GM19043 (cell line): ENCODE data around the gene SLC7A8.
"Not testable (repeated sequence)": the region's sequence is repeated elsewhere in the genome, so short reads cannot be mapped to it uniquely, and the experiment has no call there.

Source experiments
- ATAC-seq: cut with Tn5 transposase; IDR thresholded peaks from one replicate; pipeline ENCODE4 v1.9.1; 2021; ENCODE audit warnings: low read depth; ENCODE audit not compliant: unreplicated experiment

Gene SLC7A8

DNA sequence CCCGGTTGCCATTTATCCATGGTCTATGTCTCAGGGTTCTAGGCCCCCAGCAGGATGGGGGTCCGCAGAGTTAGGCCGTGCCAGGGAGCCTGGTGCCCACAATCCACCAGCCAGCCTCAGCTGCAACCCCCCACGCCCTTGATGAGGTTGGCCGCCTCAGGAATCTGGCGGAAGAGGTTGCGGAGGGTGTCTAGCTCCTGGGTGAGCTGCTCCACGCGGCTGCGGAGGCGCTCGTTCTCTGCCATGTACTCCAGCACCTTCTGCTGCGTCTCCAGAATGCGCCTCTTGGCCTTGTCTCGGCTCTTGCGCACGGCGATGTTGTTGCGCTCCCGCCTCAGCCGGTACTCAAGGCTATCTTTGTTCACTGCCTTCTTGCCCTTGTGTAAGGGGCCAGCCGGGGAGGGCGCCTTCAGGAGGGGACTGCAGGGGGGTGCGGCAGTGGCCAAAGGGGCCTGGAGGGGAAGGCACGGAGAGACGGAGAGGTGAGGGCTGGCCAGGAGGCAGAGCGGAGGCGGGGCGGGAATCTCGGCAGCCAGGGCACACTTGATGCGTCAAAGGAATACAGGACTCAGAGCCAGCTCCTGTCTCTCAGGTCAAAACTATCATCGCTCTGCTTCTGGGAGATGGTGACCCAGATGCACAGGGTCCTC, 66.0 kb downstream of the SLC7A8 start:
- ATAC-seq = no peak

DNA sequence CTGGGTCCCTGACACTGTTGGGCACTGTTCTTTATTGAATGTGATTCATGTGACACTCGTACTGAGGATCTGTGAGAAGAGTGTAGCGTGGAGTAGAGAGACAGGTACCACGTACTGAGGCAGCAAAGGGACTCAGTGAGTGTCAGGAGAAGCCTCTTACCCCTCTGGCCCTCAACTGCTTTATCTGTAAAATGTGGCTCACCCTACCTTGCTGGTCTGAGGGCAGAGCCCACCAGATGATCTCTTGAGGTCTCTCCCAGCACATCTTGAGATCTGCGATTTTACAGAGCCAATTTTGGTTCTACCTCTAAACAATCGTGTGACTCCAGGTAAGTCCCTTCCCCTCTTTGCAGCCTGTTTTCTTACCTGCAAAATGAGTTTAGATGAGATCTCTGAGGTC, 67.5 kb downstream of the SLC7A8 start:
- no peak for ATAC-seq

DNA sequence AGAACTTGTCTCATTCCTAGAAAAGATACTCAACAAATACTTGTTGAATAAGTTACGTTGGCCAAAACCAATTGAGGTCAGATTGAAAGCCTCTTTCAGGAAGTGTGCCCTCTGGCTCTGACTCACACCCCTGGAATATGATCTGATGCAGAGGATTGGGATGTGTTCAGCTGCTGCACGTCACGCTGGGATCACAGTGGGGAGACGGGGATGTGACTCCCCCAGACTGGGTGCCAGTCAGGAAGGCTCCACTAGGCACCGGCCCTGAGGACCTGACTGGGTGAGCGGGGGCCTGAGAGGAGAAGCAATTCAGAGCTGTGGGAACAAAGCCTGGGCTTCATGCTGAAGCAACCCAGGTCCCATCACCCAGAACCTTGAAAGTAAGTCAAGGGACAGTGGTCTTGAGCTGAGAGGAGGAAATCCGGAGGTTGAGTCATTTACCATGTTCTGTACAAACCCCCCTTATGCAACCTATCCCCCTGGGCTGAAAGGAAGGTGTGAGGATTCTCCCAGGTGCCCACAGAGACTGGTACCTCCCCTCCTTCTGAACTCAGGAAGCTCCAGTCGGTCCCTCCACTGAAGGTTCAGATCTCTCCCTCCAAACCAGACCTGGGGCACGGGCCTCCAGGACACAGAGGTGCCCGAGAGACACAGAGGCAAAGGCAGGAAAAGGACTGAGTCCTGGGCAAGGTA, 68.3 kb downstream of the SLC7A8 start:
- ATAC-seq = no peak

DNA sequence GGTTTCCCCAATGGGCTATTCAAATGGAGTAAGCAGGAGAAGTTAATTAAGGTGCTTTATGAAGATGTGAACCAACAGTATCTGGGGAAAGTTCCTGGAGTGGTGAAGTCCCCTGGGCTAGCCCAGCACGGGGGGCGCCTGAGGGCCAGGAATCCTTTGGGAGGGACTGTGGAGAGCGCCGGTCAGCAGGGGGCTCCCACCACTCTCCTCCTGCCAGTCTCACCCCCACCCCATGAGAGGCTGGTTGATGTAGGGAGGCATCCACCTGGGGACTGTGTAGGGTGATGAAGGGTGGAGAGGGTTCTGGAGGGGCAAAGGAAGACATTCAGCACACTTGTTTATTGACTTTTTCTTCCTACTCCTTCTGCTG, 68.8 kb downstream of the SLC7A8 start:
- no peak for ATAC-seq

DNA sequence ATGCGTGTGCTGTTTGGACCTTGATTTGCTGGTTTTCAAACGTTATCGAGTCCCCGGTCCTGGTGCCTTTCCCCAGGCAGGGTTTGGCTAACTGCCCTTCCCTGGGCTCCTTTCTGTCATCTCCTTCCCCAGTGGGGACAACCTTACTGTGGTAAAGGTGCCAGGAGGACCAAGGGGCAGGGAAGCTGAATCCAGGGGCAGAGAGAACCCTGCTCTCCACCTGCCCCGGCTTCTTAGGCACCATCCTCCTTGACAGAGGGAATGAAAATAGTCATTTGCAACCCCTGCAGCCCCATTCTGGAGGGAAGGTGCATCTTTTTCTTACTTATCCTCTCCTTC, 69.4 kb downstream of the SLC7A8 start:
- ATAC-seq = no peak

DNA sequence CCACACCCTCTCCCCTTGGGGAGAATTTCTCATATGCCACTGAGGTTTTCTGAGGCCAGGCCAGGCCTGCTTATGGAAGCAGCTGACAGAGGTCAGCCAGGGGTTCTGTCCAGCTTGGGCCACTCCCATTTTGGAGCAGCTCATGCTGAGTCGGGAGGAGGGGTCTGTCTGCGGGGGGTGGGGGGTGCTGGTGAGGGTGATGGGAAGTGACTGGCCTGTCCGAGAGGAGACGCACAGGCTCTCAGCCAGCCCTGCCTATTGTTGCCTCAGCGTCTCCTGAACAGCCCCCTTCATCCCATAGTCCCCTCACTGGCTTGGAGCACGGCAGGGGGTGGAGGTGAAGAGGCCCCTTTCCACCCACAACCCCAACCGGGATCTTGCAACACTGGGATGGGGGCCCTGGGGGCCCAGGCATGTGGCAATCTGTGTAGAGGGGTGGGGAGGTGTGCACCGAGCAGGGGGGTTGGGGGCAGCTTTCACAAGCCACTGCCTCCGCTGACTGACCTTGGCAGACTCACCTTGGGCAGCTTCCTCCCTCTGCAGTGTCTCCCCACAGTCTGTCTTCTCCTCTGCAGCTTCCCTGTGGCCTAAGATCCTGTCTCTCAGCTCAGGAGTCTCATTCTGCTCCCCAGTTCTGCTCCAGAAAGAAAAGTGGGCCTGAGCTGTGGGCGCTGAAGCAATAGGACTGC, 69.9 kb downstream of the SLC7A8 start:
- ATAC-seq = no peak

DNA sequence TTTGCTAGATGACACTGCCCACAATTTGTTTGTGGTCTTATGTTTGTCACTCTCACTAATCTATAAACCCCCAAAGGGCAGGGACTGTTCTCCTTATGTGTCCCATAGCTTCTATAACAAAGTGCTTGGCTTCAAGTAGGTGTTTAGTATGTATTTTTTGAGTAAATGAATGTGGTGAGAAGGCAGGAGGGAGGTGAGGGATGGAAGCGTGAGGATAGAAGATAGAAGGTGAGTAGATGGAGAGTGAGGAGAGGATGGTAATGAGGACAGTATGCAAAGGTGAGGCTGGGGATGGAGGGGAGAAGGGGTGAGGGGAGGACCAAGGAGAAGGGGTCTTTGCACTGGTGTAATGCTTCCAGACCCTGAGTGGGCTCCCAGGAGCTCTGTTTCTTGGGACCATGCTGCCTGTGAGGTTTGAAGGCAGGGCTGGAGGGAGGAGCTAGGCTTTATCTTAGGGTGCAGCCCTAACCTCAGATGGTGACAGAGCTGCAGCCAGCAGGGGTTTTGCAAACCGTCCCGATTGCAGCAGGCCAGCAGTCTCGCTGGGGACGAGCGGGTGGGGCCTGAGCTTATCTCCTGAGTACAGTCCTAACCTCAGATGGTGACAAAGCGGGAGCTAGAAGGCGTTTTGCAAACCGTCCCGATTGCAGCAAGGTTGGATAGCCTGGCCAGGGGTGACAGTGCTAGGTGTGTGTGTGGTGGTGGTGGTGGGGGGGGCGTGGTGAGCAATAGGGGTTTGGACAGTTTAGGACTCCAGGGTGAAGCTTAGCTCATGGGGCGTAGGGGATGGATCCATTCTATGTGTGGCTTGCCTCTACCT, 70.9 kb downstream of the SLC7A8 start:
- no peak for ATAC-seq

DNA sequence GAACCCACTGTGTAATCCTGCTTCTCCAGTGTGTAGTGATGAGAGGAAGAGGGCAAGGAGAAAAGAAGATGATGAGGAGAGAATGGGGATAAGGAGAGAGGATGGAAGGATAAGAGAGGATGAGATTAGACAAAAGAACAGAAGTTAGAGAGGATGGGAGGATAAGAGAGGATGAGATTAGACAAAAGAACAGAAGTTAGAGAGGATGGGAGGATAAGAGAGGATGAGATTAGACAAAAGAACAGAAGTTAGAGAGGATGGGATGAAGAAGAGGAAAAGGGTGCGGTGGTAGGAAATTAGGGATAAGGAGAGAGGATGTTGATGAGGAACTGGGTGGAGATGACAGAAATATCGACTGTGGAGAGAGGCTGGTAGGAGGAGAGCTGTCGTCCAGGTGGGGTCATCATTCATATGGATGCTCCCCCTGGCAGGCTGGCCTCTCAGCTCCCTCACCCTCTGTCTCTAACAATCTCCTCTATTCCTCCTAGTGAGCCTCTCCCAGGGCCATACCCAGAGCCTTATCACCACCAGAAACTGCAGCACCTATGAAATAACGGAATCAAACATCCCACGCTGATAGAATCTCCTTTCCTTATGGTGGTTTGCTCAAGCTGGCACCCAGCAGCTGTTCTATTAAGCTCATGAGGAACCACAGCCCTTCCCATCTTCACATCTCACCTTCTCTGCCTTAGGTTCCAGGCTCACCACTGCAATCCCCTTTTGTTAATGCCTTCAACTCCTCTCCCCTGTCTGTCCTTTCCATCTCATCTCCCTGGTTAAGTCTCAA, 72.7 kb downstream of the SLC7A8 start:
- no peak for ATAC-seq

DNA sequence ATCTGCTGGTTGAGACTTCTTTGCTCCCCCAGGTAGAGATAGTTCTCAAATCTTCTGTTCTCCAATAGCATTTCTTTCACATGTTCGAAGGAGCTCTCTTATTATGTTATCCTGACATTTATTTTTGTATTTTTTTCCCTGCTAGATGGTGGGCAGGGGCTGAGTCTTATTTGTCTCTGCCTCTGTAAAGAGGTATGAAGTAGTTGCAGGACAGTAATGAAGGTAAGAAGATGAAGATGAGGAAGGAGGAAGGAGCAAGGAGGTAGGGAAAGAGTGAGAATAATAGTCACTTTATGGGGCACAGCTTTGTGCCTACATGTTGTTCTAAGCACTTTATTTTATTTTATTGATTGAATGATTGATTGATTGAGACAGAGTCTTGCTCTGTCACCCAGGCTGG, 73.7 kb downstream of the SLC7A8 start:
- no peak for ATAC-seq

DNA sequence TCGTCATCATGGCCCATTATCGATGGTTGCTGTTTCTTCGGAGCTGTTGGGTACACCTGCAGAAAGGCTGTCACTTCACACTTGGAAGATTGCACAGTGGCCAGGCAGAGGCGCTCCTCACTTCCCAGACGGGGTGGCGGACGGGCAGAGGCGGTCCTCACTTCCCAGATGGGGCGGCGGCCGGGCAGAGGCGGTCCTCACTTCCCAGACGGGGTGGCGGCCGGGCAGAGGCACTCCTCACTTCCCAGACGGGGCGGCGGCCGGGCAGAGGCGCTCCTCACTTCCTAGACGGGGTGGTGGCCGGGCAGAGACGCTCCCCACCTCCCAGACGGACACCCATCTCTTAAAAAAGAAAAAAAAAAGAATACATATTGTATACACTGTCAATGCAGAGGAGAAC, 75.3 kb downstream of the SLC7A8 start:
- not testable (repeated sequence) for ATAC-seq

DNA sequence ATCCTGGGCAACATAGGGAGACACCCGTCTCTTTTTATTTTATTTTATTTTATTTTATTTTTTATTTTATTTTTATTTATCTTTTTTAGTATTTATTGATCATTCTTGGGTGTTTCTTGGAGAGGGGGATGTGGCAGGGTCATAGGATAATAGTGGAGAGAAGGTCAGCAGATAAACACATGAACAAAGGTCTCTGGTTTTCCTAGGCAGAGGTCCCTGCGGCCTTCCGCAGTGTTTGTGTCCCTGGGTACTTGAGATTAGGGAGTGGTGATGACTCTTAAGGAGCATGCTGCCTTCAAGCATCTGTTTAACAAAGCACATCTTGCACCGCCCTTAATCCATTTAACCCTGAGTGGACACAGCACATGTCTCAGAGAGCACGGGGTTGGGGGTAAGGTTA, 75.8 kb downstream of the SLC7A8 start:
- ATAC-seq = not testable (repeated sequence)

DNA sequence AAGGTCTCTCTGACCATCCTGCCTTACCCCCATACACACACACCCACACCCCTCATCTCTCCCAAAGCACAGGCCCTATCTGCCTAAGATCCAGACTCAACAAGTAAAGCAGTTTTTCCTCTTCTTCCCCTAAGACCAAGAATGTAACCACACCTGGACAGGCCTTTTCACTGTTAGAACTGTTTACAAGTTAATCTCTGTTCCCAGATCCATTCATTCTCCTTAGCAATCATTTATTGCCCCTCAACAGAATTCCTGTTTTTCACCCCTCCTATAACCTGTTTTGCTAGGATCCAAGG, 76.8 kb downstream of the SLC7A8 start:
- no peak for ATAC-seq

DNA sequence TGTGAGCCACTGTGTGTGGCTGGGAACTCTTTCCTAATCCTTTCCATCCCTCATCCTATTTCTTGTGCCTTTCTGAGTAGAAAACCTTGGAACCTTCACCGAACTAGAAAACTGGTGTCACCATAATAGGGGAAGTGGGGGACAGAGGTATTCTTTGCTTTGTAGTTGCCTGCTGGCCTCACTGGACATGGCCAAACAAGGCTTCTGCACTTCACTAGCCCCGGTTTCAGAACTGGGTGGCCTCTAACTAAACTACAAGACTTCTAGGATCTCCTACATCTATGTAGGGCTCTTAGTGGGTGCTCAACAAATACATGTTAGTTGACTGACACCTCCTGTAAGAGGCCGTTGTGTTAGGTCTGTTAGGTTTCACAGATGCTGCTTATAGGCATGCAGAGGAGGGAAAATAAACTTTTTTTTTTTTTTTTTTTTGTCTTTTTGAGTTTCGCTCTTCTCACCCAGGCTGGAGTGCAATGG, 78.1 kb downstream of the SLC7A8 start:
- no peak for ATAC-seq

DNA sequence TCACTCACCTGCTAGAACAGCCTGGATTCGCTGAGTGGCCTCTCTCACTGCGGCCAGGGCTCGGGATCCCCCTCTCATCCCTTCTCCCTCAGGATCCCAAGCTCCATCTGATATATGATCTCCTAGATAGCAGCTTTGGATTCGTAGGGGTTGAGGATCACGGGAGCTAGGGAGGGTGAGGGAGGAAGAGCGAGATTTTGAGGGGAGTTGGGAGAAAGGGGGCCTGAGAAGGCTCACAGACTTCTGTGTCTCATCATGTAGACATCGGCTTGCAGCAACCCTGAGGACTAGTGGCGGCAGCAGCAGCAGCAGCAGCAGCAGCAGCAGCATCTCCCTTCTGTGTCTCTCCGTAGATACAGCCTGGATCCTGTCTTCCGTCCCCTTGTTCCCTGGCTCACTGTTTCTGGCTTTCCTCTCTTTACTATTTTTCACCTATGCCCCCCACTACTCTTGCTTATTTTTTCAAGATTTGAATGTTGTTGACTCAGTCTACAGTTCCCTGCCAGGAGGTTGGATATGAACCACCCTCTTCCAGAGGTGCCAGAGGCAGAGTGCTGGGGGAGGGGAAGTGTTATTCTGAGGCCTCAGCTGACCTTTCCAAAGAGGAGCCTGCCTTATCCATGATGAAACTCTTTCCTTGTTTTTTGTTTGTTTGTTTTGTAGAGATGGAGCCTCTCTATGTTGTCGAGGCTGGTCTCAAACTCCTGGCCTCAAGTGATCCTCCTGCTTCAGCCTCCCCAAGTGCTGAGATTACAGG, 78.7 kb downstream of the SLC7A8 start, which contains the start of gene CIROP:
Gene CIROP, minus strand, starts transcription at position 399 of the 757 bp plus-strand sequence. Its CDS starts 69 bp downstream, at position 330.
- ATAC-seq = no peak

DNA sequence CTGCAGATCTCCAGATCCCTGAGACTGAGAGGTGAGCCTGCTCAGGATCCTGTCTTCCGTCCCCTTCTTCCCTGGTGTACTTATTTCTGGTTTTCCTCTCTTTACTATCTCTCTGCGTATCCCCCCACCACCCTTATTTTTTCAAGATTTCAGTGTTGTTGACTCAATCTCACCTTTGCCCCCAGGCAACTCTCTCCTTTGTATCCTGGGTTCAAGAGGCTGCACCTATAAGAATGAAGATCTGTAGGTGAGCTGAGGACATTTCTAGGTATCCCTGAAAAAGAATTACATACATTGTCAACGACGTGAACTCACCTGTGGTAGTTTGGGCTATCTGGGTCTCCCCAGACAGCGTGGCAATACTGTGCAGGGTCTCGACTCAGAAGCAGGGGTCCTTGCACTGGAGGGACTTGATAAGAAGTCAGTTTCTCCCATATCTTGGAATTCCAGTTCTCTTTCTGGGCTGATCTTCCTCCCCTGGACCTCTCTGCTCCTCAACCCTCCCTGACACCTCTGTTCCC, 79.3 kb downstream of the SLC7A8 start:
- no peak for ATAC-seq

DNA sequence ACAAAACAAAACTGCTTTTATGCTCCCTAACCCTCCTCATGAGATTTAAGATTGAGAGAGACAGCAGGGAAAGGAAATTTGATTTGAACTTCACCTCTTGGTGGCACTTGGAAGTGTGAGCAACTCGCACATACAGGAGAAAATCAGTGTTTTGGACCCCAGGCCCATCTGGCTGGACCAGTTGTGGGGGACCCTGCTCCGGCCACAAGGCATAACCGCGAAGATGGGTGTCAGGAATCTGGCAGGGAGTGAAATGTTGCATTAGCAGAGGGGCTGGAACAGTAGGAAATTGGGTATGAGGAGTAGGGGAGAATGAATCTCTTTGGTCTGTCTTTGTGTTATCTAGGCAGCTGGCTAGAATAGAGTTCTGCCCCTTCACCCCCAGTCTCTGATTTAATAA, 79.9 kb downstream of the SLC7A8 start:
- ATAC-seq = no peak

DNA sequence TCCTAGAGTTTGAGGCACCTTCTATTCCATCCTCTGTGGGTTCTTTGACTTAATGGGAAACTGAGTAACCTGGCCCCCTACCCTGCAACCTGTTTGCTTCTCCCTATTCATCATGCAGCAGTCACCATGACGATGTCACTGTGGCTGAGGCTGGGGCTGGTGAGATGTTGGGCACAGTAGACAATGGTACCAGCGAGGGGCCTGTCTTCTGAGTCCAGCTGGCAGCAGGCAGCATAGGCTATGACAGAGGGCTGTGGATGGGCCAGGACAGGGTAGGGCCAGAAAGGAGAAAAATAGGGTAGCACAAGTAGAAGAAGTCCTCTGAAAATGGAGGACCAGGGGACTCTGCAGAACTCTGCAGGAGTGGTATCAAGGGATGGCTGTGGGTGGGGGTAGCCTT, 80.7 kb downstream of the SLC7A8 start:
- no peak for ATAC-seq

DNA sequence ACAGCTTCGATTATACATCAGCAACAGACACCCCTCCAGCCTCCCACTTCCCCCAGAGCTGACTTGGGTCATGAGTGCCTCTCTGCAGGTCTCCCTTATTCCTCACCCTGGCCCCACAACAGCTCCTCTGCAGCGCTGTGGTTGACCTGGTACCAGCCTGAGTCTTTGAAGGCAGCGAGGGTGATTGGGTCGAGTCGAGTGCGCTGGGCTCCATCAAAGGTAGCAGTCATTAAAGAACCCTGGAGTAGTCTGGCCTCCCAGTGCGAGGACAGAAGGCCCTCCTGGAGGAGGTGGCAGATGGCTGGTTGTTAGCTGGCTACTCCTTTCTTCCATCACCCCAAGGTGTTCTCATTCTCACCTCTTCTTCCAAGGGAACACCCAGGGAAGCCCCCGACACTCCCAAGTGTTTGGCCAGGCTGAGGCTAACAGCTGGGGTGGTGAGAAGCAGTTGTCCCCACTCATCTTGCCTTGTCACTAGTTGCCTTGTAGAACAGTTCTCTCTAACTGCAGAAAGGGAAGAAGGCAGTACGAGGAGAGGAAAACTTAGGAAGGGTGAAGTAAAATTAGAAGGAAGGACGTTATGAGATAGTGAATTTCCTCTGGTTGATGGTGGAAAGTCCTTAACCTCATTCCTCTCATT, 81.4 kb downstream of the SLC7A8 start:
- no peak for ATAC-seq
